Upper lobe of right lung (tissue), 1 donor: ENCODE data around the gene PSKH1. TPM values are rescaled to one million over a fixed set of nuclear protein-coding genes. Genes with fewer than 3 reads are reported as not detected.

ENCODE experiments used
- ATAC-seq: fragments of 200-7000 bp; cut with Tn5 transposase; one replicate; pipeline ENCODE4 v1.9.1; 2020; ENCODE audit warnings: mild to moderate bottlenecking, moderate library complexity
- DNase-seq: peaks from one replicate; pipeline ENCODE4 v3.0.0-alpha.2; 2020
- H3K27ac ChIP-seq: fragments of 200-600 bp; one replicate; pipeline ENCODE4 v1.8.0; 2022
- H3K27me3 ChIP-seq: fragments of 200-600 bp; one replicate; pipeline ENCODE4 v1.8.0; 2022; ENCODE audit warnings: mild to moderate bottlenecking
- H3K36me3 ChIP-seq: fragments of 200-600 bp; one replicate; pipeline ENCODE4 v1.8.0; 2022
- H3K4me1 ChIP-seq: fragments of 200-600 bp; one replicate; pipeline ENCODE4 v1.8.0; 2022
- H3K4me3 ChIP-seq: fragments of 200-600 bp; one replicate; pipeline ENCODE4 v1.8.0; 2022; ENCODE audit warnings: mild to moderate bottlenecking
- H3K9me3 ChIP-seq: fragments of 200-600 bp; one replicate; pipeline ENCODE4 v1.8.0; 2022
- CTCF ChIP-seq: fragments of 200-600 bp; IDR thresholded peaks from one replicate; pipeline ENCODE4 v1.8.0; 2022; ENCODE audit warnings: antibody characterized with exemption
- intact Hi-C: fragments of 100-400 bp; cut with DNase I; formaldehyde crosslinking; loops from one replicate; pipeline ENCODE4 v1.11.0; 2022
- long read RNA-seq: library from polyadenylated mRNA; unstranded; transcript quantifications from one replicate; pipeline ENCODE4 v2.0.0, GENCODE V29; 2021
- total RNA-seq: library from RNA; stranded (reverse); fragmentation: NEBNext Ultra II Directional; extraction: Animal tissue kit (Norgen Biotek cat#: 25700); gene quantifications from one replicate; pipeline ENCODE4 v1.2.1, GENCODE V29; 2021
- donor health status: DM: no; HTN: yes; CAD: no; lungs with severe emphysema.

The PSKH1 gene
- total RNA-seq: 29.7 TPM
- long read RNA-seq, partial matches to known transcripts: 2 of 12 reads
- long read RNA-seq, other reads (novel, unspliced or antisense): 6 of 12 reads

GRCh38 chr16:67892899-67893742, at the start of gene PSKH1:
PSKH1 (plus strand) TSS chr16:67893254; CDS start chr16:67908750, 15,496 bp downstream.
- Histone ChIP-seq H3K9me3 (no peaks in the 10 kb centered on the region), H3K4me1 (peaks cover 28% of the 10 kb centered on the region), H3K27me3 (no peaks in the 10 kb centered on the region), H3K4me3 (peak within 1 kb of the TSS; percentile 88), H3K36me3 (no peaks in the 10 kb centered on the region), H3K27ac (peak within 1 kb of the TSS; percentile 97)
- peak; percentile 99 for DNase-seq
- intact Hi-C loops: no loop called here
- peak; percentile 99 for ATAC-seq
- no peak for TF ChIP-seq CTCF

GRCh38 chr16:67843343-67843765, 49.7 kb upstream of the PSKH1 start:
- intact Hi-C loops: no loop called here
- H3K27me3 ChIP-seq: no peaks in the 10 kb centered on the region
- peak overlapping the region; percentile 99 for H3K27ac ChIP-seq
- no peak for DNase-seq
- no peak for ATAC-seq
- TF ChIP-seq CTCF: no peak
- peak overlapping the region; percentile 89 for H3K4me3 ChIP-seq
- H3K36me3 ChIP-seq: no peaks in the 10 kb centered on the region
- peaks cover 40% of the 10 kb centered on the region for H3K4me1 ChIP-seq
- H3K9me3 ChIP-seq: no peaks in the 10 kb centered on the region

- intact Hi-C loops: no loop called here
- Histone ChIP-seq H3K4me1 (peaks cover 45% of the 10 kb centered on the region), H3K27me3 (no peaks in the 10 kb centered on the region), H3K9me3 (no peaks in the 10 kb centered on the region), H3K27ac (no peak overlapping the region), H3K4me3 (peak overlapping the region; percentile 12), H3K36me3 (no peaks in the 10 kb centered on the region)
- DNase-seq (no peak), ATAC-seq (no peak)
- no peak for TF ChIP-seq CTCF
Observed at GRCh38 chr16:67844497-67844896, 48.6 kb upstream of the PSKH1 start.

GRCh38 chr16:67845291-67846062, 47.6 kb upstream of the PSKH1 start:
- intact Hi-C loops: no loop called here
- Histone ChIP-seq H3K36me3 (no peaks in the 10 kb centered on the region), H3K4me3 (peak overlapping the region; percentile 100), H3K27ac (peak overlapping the region; percentile 88), H3K4me1 (peaks cover 45% of the 10 kb centered on the region), H3K27me3 (no peaks in the 10 kb centered on the region), H3K9me3 (no peaks in the 10 kb centered on the region)
- no peak for DNase-seq
- no peak for ATAC-seq
- no peak for TF ChIP-seq CTCF

- no peak for ATAC-seq
- no peak for DNase-seq
- peak overlapping the region; percentile 100 for H3K4me3 ChIP-seq
- no peaks in the 10 kb centered on the region for H3K36me3 ChIP-seq
- intact Hi-C loops: no loop called here
- H3K27ac ChIP-seq: peak overlapping the region; percentile 88
- peaks cover 45% of the 10 kb centered on the region for H3K4me1 ChIP-seq
- no peaks in the 10 kb centered on the region for H3K27me3 ChIP-seq
- no peaks in the 10 kb centered on the region for H3K9me3 ChIP-seq
- no peak for TF ChIP-seq CTCF
Observed at GRCh38 chr16:67846063-67846319, 47.1 kb upstream of the PSKH1 start.
